Activated naive CD4-positive, alpha-beta T cell treated with anti-CD3 and anti-CD28 coated beads, Interleukin-2, amount 50 U/mL, for 72 hours (primary cell): ENCODE results near the gene DLL3. TPM values are rescaled to one million over a fixed set of nuclear protein-coding genes. Genes with fewer than 3 reads are reported as not detected.

Source experiments
- ATAC-seq, 2 donors: fragments of 150-1000 bp; cut with Tn5 transposase; 2 replicates each; pipeline ENCODE4 v1.10.0; 2021; ENCODE audit warnings: mild to moderate bottlenecking in 2 of 2, moderate library complexity in 2 of 2
- DNase-seq, 2 donors: peaks; one replicate each; pipeline ENCODE4 v3.0.0; 2021 to 2022; ENCODE audit warnings: low spot score in 2 of 2
- H3K27ac Mint-ChIP-seq, 2 donors: one replicate each; pipeline ENCODE4 v1.8.0; 2022; ENCODE audit warnings: mild to moderate bottlenecking in 2 of 2, mixed read lengths in 2 of 2
- H3K36me3 Mint-ChIP-seq, 2 donors: one replicate each; pipeline ENCODE4 v1.8.0; 2022; ENCODE audit warnings: mixed read lengths in 2 of 2
- H3K9me3 Mint-ChIP-seq, 2 donors: one replicate each; pipeline ENCODE4 v1.8.0; 2022; ENCODE audit warnings: mixed read lengths in 2 of 2
- total RNA-seq, 2 donors: library from RNA; stranded (reverse); gene quantifications; one replicate each; pipeline ENCODE4 v1.2.3, GENCODE V29; 2022

Gene DLL3
- total RNA-seq, 2 donors from 2014 or later = 0.46 to 0.97 TPM

- H3K27ac Mint-ChIP-seq = no peak overlapping the region
- no peak for ATAC-seq
Observed at GRCh38 chr19:39525205-39525604, 26.5 kb downstream of the DLL3 start.

DNA sequence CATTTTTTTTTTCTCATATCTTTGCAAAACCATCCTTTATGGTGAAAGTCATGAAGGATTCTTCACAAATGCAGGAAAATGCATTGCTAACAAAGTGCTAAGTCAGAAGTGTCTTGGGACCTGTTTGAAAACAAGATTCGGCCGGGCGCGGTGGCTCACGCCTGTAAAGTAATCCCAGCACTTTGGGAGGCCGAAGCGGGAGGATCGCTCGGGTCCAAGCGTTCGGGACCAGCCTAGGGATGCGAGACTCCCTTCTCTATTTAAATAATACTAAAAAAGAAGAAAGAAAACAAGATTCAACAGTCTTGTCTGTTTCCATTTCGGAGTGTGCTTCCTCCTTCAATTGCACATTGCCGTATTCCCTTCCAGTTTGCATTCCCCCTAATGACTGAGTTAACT, 33.1 kb downstream of the DLL3 start:
- H3K9me3 Mint-ChIP-seq = no peaks in the 10 kb centered on the region

More at GRCh38 chr19:39525205-39525604, 26.5 kb downstream of the DLL3 start:
- peaks cover 0 to 4% of the 10 kb centered on the region in 2 donors for H3K36me3 Mint-ChIP-seq
- DNase-seq = no peak
- H3K9me3 Mint-ChIP-seq = no peaks in the 10 kb centered on the region

GRCh38 chr19:39532233-39533002, 33.7 kb downstream of the DLL3 start, which contains the start of gene EID2B:
Gene EID2B, minus strand, starts transcription at chr19:39532852. Its CDS starts 50 bp downstream, at chr19:39532802.
- Mint-ChIP-seq H3K27ac (peak within 1 kb of the TSS; percentile 92), H3K36me3 (no peaks in the 10 kb centered on the region), H3K9me3 (no peaks in the 10 kb centered on the region)
- DNase-seq (peak; percentile 94 to 98), ATAC-seq (peak; percentile 92 to 94)

More for the DNA sequence above, 33.1 kb downstream of the DLL3 start:
- ATAC-seq (no peak), DNase-seq (no peak)
- Mint-ChIP-seq H3K27ac (peak overlapping the region; percentile 91 to 92), H3K36me3 (no peaks in the 10 kb centered on the region)

DNA sequence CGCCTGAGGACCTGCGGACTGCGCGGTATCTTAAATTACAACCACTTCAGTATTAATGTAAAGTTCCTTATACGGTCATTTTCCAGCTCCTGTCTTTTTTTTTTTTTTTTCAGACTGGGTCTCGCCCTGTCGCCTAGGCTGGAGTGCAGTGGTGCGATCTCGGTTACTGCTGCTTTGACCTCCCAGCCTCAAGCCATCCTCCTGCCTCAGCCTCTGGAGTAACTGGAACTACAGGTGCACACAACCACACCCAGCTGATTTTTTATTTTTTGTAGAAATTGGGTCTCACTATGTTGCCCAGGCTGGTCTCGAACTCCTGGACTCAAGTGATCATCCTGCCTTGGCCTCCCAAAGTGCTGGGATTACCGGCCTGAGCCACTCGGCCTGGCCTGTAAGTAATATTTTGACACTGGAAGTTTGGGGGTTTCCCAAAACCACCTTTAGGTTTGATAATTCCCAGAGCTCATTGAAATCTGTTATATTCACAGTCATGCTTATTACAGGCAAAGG, 34.3 kb downstream of the DLL3 start:
- H3K27ac Mint-ChIP-seq = peak overlapping the region in 1 of 2 donors; percentile 92
- ATAC-seq = peak; percentile 41 to 57
- DNase-seq = peak in 1 of 2 donors; percentile 18
- H3K36me3 Mint-ChIP-seq = peaks cover 2 to 4% of the 10 kb centered on the region in 2 donors
- no peaks in the 10 kb centered on the region for H3K9me3 Mint-ChIP-seq

- Mint-ChIP-seq H3K27ac (peak overlapping the region in 1 of 2 donors; percentile 92), H3K9me3 (no peaks in the 10 kb centered on the region), H3K36me3 (peaks cover 6 to 8% of the 10 kb centered on the region in 2 donors)
- DNase-seq (no peak), ATAC-seq (no peak)
Observed at GRCh38 chr19:39533791-39534190, 35.0 kb downstream of the DLL3 start.

- Mint-ChIP-seq H3K9me3 (no peaks in the 10 kb centered on the region), H3K27ac (peak overlapping the region; percentile 92 to 95), H3K36me3 (peaks cover 13 to 14% of the 10 kb centered on the region in 2 donors)
- DNase-seq = no peak
- peak; percentile 30 to 50 for ATAC-seq
Observed at GRCh38 chr19:39539165-39539517, 40.4 kb downstream of the DLL3 start.

DNA sequence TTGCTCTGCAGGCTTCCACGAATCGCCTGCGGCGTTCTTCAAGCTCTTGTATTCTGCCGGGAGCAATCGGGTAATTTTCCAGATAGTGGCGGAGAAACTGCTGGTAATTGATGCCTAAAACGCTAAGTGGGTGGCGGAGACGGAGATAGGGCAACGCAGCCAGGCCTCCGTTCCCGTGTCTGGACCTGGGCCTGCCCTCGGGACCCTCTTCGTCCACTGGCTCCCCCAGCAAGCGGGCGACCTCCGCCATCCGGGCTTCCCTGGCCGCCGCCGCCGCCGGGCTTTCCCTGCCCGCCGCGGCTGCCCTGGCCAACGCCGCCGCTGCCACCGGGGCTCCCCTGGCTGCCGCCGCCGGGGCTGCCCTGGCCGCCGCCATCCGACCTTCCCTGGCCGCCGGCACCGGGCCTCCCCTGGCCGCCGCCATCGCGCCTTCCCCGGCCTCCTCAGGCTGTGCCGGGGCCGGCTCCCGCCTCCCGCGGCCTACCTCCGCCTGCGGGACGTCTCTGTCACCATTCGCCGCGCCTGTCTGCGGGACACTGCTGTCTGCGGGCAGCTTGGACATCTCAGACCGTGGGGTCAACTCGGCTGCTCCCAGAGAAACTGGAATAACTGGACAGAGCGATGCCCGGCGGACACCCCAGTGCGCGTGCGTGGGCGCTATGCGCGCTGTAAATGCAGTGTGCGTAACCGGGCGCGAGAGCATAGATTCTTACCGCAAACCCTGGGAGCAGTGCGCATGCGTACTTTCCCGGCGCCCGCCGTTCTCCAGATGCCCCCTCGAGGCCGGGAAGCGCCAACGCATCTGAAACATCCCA, 41.0 kb downstream of the DLL3 start, which contains the start of gene EID2:
TSS of gene EID2 (minus strand) at position 644 of the 815 bp plus-strand sequence. CDS start at position 562, 82 bp downstream.
- Mint-ChIP-seq H3K36me3 (peaks cover 13 to 14% of the 10 kb centered on the region in 2 donors), H3K9me3 (no peaks in the 10 kb centered on the region), H3K27ac (peak within 1 kb of the TSS; percentile 95 to 97)
- peak; percentile 93 to 95 for DNase-seq
- ATAC-seq = peak; percentile 79 to 89

DNA sequence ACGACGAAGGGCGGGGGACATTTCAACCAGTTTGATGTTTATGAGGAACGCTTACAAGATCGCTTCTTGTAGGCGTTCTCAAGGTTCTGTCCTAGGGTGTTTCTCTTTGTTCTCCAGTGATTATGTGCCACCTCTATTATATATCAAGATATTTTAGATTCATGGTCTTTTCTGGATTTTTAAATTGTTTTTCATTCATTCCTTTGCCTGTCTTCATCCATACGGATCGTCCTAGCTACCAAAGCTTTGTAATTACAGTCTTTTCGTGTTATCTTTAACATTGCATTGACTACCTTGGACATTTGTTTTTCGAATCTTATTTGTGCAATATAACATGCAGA, 41.6 kb downstream of the DLL3 start:
- no peak for DNase-seq
- peak overlapping the region; percentile 95 to 97 for H3K27ac Mint-ChIP-seq
- ATAC-seq = no peak
- no peaks in the 10 kb centered on the region for H3K9me3 Mint-ChIP-seq
- peaks cover 13 to 14% of the 10 kb centered on the region in 2 donors for H3K36me3 Mint-ChIP-seq

DNA sequence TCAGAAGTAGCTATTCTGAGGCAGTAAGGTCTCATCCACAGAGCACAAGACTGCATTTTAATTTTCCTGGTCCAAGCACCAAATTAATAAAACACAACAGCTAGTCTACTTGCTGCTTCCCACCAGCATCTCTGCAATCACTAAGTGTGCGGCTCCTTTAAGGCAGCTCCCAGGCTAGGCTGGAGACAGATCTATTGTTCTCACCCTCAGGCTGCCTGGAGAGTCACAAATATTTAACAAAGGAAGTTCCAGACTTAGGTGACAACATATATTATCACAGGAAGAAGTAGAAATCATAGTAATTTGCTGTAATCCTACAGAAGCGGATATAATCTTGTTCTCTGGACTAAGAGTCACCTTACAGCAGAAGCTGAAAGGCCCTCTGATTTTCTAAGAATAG, 43.5 kb downstream of the DLL3 start:
- ATAC-seq = no peak
- Mint-ChIP-seq H3K9me3 (no peaks in the 10 kb centered on the region), H3K27ac (peak overlapping the region in 1 of 2 donors; percentile 70), H3K36me3 (peaks cover 13 to 14% of the 10 kb centered on the region in 2 donors)
- no peak for DNase-seq

DNA sequence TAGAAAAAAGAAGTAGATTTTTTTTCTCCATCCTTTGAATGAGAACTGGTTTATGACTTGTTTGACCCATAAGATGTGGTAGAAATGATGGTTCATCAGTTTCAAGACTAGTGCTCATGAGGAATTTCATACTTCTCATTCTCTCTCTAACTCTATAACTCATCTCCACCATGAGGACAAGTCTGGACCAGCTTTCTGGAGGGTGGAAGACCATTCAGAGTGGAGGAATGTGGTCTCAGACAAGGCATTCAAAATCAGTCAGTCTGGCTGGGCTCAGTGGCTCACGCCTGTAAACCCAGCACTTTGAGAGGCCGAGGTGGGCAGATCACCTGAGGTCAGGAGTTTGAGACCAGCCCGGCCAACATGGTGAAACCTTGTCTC, 44.7 kb downstream of the DLL3 start:
- H3K27ac Mint-ChIP-seq = peak overlapping the region in 1 of 2 donors; percentile 70
- peak; percentile 15 to 37 for ATAC-seq
- DNase-seq = no peak
- peaks cover 6 to 7% of the 10 kb centered on the region in 2 donors for H3K36me3 Mint-ChIP-seq
- H3K9me3 Mint-ChIP-seq = no peaks in the 10 kb centered on the region

- peak overlapping the region in 1 of 2 donors; percentile 70 for H3K27ac Mint-ChIP-seq
- peaks cover under 1% of the 10 kb centered on the region in 2 donors for H3K36me3 Mint-ChIP-seq
- DNase-seq (no peak), ATAC-seq (peak in 1 of 2 donors; percentile 48)
- H3K9me3 Mint-ChIP-seq = no peaks in the 10 kb centered on the region
Observed at GRCh38 chr19:39544226-39544903, 45.6 kb downstream of the DLL3 start.

DNA sequence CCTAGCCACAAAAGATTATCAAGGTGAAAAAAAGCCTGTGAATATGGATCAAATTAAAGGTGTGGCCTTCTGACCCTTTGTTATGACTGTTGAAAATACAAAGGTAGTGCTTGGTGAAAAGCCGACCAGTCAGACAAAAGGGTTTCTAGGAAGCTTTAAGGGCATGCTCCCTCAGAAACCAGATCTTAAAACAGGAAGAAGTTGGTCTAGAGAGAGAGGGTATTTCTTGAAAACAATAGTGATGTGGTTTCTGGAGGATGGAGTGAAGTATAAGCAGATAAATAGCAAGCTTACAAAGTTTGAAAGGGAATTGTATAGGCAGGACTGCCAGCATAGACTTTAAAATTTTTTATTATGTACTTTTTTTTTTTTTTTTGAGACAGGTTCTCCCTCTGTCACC, 46.2 kb downstream of the DLL3 start:
- DNase-seq = no peak
- Mint-ChIP-seq H3K36me3 (no peaks in the 10 kb centered on the region), H3K9me3 (no peaks in the 10 kb centered on the region), H3K27ac (peak overlapping the region in 1 of 2 donors; percentile 70)
- peak in 1 of 2 donors; percentile 10 for ATAC-seq

GRCh38 chr19:39546599-39546998, 47.9 kb downstream of the DLL3 start:
- Mint-ChIP-seq H3K9me3 (no peaks in the 10 kb centered on the region), H3K27ac (no peak overlapping the region), H3K36me3 (no peaks in the 10 kb centered on the region)
- no peak for DNase-seq
- no peak for ATAC-seq

GRCh38 chr19:39550197-39550596, 51.5 kb downstream of the DLL3 start:
- Mint-ChIP-seq H3K36me3 (no peaks in the 10 kb centered on the region), H3K27ac (no peak overlapping the region), H3K9me3 (no peaks in the 10 kb centered on the region)
- DNase-seq (no peak), ATAC-seq (no peak)

GRCh38 chr19:39553082-39553652, 54.4 kb downstream of the DLL3 start:
- ATAC-seq = no peak
- Mint-ChIP-seq H3K27ac (peak overlapping the region in 1 of 2 donors; percentile 54), H3K9me3 (no peaks in the 10 kb centered on the region), H3K36me3 (no peaks in the 10 kb centered on the region)
- no peak for DNase-seq

DNA sequence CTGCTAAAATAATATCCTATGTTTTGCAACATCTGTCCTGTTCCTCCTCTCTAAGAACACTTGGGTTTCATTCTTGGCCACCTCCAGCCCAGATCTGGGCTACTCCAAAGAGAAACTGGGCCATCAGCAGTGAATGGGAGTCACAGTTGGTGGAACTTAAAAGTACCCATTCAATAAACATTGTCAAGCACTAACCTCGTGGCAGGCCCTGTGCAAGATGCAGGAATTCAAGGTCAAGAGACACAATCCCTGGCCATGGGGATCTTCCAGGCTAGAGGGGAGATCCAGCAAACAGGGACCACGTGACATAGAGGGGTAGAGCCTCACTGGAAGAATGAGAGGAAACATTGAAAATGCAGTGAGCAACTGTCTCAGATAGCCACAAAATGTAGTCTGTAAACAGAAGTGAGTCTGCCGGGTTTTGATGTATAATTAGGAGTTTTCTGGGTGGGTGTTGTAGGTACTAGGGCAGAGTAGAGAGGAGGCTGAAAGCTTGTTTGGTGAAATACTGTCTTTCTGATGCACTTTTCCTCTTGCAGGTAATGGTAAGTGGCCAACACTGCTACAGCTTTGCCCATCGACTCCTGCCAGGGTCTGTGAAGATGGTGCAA, 56.1 kb downstream of the DLL3 start:
- peaks cover 0 to 5% of the 10 kb centered on the region in 2 donors for H3K36me3 Mint-ChIP-seq
- peaks cover 0 to 5% of the 10 kb centered on the region in 2 donors for H3K9me3 Mint-ChIP-seq
- no peak for DNase-seq
- no peak for ATAC-seq
- no peak overlapping the region for H3K27ac Mint-ChIP-seq
